ENCODE measurements around the gene NPAT. TPM values are rescaled to one million over a fixed set of nuclear protein-coding genes. Genes with fewer than 3 reads are reported as not detected.

Gene NPAT
- total and polyA plus RNA-seq, 2 of the 4 experiments (the other 2 are of a cell fraction): 3.1 to 10.6 TPM

DNA sequence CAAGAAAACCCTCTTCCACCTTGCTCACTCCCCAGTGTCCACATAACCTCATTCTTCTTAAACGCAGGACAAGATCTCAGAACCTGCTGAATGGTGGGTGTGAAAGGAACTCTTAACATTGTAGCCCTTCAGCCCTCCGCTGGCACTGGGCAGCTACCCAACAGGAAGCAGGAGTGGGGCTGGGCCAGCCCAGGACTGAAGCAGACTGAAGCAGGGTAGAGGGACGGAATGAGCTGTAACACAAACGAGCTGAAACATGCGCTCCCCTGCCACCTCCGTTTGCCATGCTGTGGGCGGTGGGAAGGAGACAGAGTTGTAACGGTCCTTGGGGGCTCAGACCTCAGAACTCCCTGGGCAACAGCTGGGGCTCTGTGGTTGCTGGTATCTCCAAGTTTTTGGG lies 23.6 kb downstream of the NPAT start:
- peaks cover 3% of the 10 kb centered on the region for H3K4me1 ChIP-seq (ENCODE audit: control insufficient read depth, insufficient read depth, low read length)
- ChIA-PET POLR2A (ENCODE audit: unreplicated experiment) (no interaction called here), CTCF (no interaction called here)
- 93% methylated on average over 4 of the region's 8 CpGs; no CpG with 5 or more reads in 1 of the 2 experiments for WGBS, 2 experiments (ENCODE audit: extremely low coverage in 2 of 2, insufficient read length in 1 of 2)
- peaks cover 9% of the 10 kb centered on the region for H3K36me3 ChIP-seq (ENCODE audit: control insufficient read depth, insufficient read depth, low read length)
- no peak overlapping the region for H3K27ac ChIP-seq (ENCODE audit: insufficient read depth, low read length)
- no peak overlapping the region; the same call in 1 of the 2 replicates for H2BK120ac ChIP-seq (ENCODE audit: low read depth, low read length)
- no peak overlapping the region for H2AFZ ChIP-seq (replicated peaks; ENCODE audit: low read length, poor library complexity)
- H3K23ac ChIP-seq (ENCODE audit: low read depth, low read length): no peak overlapping the region
- no TSS peak for BruUV-seq (replicated peaks)
- H3K4me2 ChIP-seq (ENCODE audit: low read depth, low read length): no peak overlapping the region
- H3K9me1 ChIP-seq (ENCODE audit: insufficient read depth, low read length): peaks cover 7% of the 10 kb centered on the region; the same call in 1 of the 2 replicates
- no peak for DNase-seq
- no peak overlapping the region for H4K91ac ChIP-seq (ENCODE audit: insufficient read depth, low read depth, low read length)
- no peak overlapping the region for H2BK20ac ChIP-seq (ENCODE audit: low read depth, low read length)
- ATAC-seq (ENCODE audit: low read depth): no peak
- H3K79me1 ChIP-seq (ENCODE audit: low read depth in 1 of 2, low read length in 2 of 2): peaks cover 10 to 55% of the 10 kb centered on the region in 2 experiments
- no peak overlapping the region for H2AK5ac ChIP-seq (ENCODE audit: low read depth, low read length)
- no peaks in the 10 kb centered on the region for H3K9me3 ChIP-seq (ENCODE audit: control insufficient read depth, insufficient read depth, low read length)
- no peak overlapping the region for H3K4ac ChIP-seq (ENCODE audit: low read depth, low read length)
- dilution Hi-C loops (cut with HindIII; ENCODE audit: low sequenced_read_pairs, unreplicated experiment): no loop called here
- H3K14ac ChIP-seq (replicated peaks; ENCODE audit: low read depth, low read length): no peak overlapping the region
- no peak overlapping the region for H2BK15ac ChIP-seq (ENCODE audit: low read depth, low read length)
- H3K27me3 ChIP-seq (ENCODE audit: control insufficient read depth, insufficient read depth, low read length): no peaks in the 10 kb centered on the region
- H3K18ac ChIP-seq (ENCODE audit: low read depth, low read length): no peak overlapping the region
- no peak overlapping the region for H4K5ac ChIP-seq (ENCODE audit: low read depth, low read length)
- H3K4me3 ChIP-seq (ENCODE audit: insufficient read depth, low read depth, low read length): no peak overlapping the region
- H3K9ac ChIP-seq (ENCODE audit: low read depth, low read length): no peak overlapping the region
- no peak for TF ChIP-seq CEBPB (IDR thresholded peaks at IDR 0.05; ENCODE audit: low read depth, low read length)
- TF ChIP-seq CTCF (conservative IDR thresholded peaks at IDR 0.05; ENCODE audit: low read depth, low read length): no peak
- no peak for TF ChIP-seq RAD21 (IDR thresholded peaks at IDR 0.05; ENCODE audit: low read length)
- TF ChIP-seq MAZ (IDR thresholded peaks at IDR 0.05; ENCODE audit: borderline replicate concordance, low read depth, low read length): no peak
- TF ChIP-seq RCOR1 (IDR thresholded peaks at IDR 0.05; ENCODE audit: insufficient replicate concordance, low read length): no peak
- no peak overlapping the region for H3K56ac ChIP-seq (ENCODE audit: extremely low read depth, insufficient read depth, low read length)
- intact Hi-C loops (cut with micrococcal nuclease): no loop called here
- no peaks in the 10 kb centered on the region for H4K20me1 ChIP-seq (ENCODE audit: insufficient read depth, low read length)
- H4K8ac ChIP-seq (ENCODE audit: low read depth in 2 of 2, low read length in 2 of 2): no peak overlapping the region
- no peak overlapping the region for H2AK9ac ChIP-seq (replicated peaks; ENCODE audit: low read depth, low read length, poor library complexity)
- in situ Hi-C loops (cut with MboI; ENCODE audit: low sequenced_read_pairs): no loop called here
- H2BK5ac ChIP-seq (ENCODE audit: low read depth, low read length, poor library complexity, severe bottlenecking): no peak overlapping the region
